Skeletal muscle tissue (tissue), 4 donors: ENCODE measurements around the gene EXOSC2. TPM values are rescaled to one million over a fixed set of nuclear protein-coding genes. Genes with fewer than 3 reads are reported as not detected.

Experiments used
- H3K27ac ChIP-seq: one replicate; pipeline ENCODE4 v1.7.0; 2013; ENCODE audit warnings: mild to moderate bottlenecking, low read depth, low read length, inconsistent platforms
- H3K27me3 ChIP-seq, 3 donors: one replicate each; pipeline ENCODE4 v1.7.0; 2013; ENCODE audit warnings: low read length in 3 of 3; ENCODE audit not compliant: control insufficient read depth in 3 of 3, insufficient read depth in 3 of 3
- H3K36me3 ChIP-seq, 3 donors: one replicate each; pipeline ENCODE4 v1.7.0; 2013; ENCODE audit warnings: low read length in 3 of 3; ENCODE audit not compliant: control insufficient read depth in 3 of 3, insufficient read depth in 3 of 3
- H3K4me1 ChIP-seq, 3 donors: one replicate each; pipeline ENCODE4 v1.7.0; 2013; ENCODE audit warnings: low read length in 3 of 3, mild to moderate bottlenecking in 3 of 3; ENCODE audit not compliant: control insufficient read depth in 3 of 3, insufficient read depth in 3 of 3
- H3K4me3 ChIP-seq, 3 donors: one replicate each; pipeline ENCODE4 v1.7.0; 2013; ENCODE audit warnings: low read length in 3 of 3
- H3K9ac ChIP-seq, 3 donors: one replicate each; pipeline ENCODE4 v1.7.0; 2013; ENCODE audit warnings: low read length in 3 of 3, mild to moderate bottlenecking in 3 of 3, moderate library complexity in 2 of 3, low read depth in 1 of 3
- H3K9me3 ChIP-seq, 3 donors: one replicate each; pipeline ENCODE4 v1.7.0; 2013; ENCODE audit warnings: low read length in 3 of 3; ENCODE audit not compliant: control insufficient read depth in 3 of 3
- total RNA-seq: library from RNA; depleted of rRNA; stranded (reverse); fragments of >200 nt; gene quantifications from one replicate; pipeline ENCODE4 v1.2.3, GENCODE V29; 2014
- donor health status: Osteomylitis.

EXOSC2 gene
- 27.1 TPM for total RNA-seq

GRCh38 chr9:130693426-130694191, at the start of gene EXOSC2:
Gene EXOSC2 (plus strand): TSS chr9:130693780. CDS start chr9:130693792, 12 bp downstream.
- no peak within 1 kb of the TSS for H3K27ac ChIP-seq
- peaks cover 16 to 28% (median 19%) of the 10 kb centered on the region in 3 donors for H3K36me3 ChIP-seq
- H3K9ac ChIP-seq: peak within 1 kb of the TSS; percentile 62 to 89 (median 75)
- H3K27me3 ChIP-seq: no peaks in the 10 kb centered on the region
- peaks cover 14 to 21% (median 17%) of the 10 kb centered on the region in 3 donors for H3K4me1 ChIP-seq
- H3K4me3 ChIP-seq: peak within 1 kb of the TSS; percentile 87 to 99 (median 93)
- H3K9me3 ChIP-seq: no peaks in the 10 kb centered on the region

GRCh38 chr9:130651221-130651620, 42.4 kb upstream of the EXOSC2 start:
- H3K27me3 ChIP-seq: peaks cover 4 to 26% (median 16%) of the 10 kb centered on the region in 3 donors
- H3K27ac ChIP-seq: no peak overlapping the region
- no peaks in the 10 kb centered on the region for H3K36me3 ChIP-seq
- no peaks in the 10 kb centered on the region for H3K9me3 ChIP-seq
- no peaks in the 10 kb centered on the region for H3K4me1 ChIP-seq
- H3K4me3 ChIP-seq: no peak overlapping the region
- no peak overlapping the region for H3K9ac ChIP-seq

- Histone ChIP-seq H3K9me3 (no peaks in the 10 kb centered on the region), H3K4me3 (no peak overlapping the region), H3K27ac (no peak overlapping the region), H3K9ac (no peak overlapping the region), H3K27me3 (peaks cover 10 to 31% (median 20%) of the 10 kb centered on the region in 3 donors), H3K36me3 (no peaks in the 10 kb centered on the region), H3K4me1 (no peaks in the 10 kb centered on the region)
Measured at GRCh38 chr9:130651752-130652151, 41.8 kb upstream of the EXOSC2 start.

DNA sequence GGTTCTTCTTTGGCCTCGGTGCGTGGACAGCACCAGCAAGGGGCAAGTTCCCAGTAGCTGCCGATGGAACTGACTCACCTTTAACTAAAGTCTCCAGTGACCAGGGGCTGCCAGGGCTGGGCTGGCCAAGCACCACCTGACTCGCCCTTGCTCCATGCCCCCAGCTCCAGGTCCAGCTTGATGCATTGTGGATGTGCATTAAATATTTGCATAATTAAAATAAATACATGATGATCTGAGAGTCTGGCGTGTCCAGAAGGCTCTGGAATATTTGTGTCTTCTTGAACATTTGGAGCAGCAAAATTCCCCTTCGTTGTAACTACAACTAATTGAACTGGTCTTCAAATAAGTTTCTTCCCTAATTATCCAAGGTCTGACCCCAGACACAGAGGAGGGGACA, 38.7 kb upstream of the EXOSC2 start:
- Histone ChIP-seq H3K4me1 (no peaks in the 10 kb centered on the region), H3K27me3 (peaks cover 35 to 53% (median 44%) of the 10 kb centered on the region in 3 donors), H3K4me3 (no peak overlapping the region), H3K9me3 (no peaks in the 10 kb centered on the region), H3K27ac (no peak overlapping the region), H3K36me3 (no peaks in the 10 kb centered on the region), H3K9ac (no peak overlapping the region)

DNA sequence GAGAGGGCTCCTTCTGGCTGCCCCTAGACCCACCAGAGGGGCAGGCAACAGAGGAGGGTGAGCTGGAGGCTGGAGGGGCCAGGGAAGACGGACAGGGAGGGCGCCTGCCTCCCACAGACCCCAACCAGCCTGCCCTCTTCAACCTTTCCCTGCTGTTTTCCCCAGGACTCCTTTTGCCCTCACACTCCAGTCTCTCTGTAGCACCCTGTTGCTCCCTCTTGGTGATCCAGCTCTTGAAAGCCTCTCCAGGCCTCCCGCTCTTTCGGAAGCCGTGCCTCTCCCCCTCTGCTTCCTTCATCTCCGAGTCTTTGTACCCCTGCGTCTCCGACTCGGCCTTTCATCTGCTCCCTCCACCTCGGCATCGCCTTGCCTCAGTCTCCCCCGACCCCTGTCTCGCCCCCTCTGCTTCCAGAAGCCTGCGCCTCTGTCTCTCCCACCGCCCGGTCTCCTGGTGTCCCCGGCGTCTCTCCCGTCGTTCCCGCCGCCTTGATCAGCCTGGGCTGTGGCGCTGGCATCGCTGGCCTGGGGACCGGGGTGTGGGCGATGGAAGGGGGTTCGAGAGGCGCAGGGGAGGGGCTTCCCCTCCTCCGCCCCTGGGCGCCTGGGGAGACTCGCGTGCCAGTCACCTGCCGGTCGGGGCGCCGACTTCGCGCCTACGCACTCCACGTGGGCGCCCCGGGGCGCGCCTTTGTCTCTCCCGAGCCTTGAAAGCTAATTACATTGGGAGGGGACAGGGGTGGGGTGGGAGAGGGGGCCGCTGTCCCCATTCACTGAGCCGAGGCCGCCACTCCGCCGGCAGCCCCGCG, 34.5 kb upstream of the EXOSC2 start:
- no peak overlapping the region for H3K4me3 ChIP-seq
- H3K27me3 ChIP-seq: peaks cover 67 to 84% (median 76%) of the 10 kb centered on the region in 3 donors
- H3K9ac ChIP-seq: no peak overlapping the region

GRCh38 chr9:130659699-130660248, 33.8 kb upstream of the EXOSC2 start:
- Histone ChIP-seq H3K4me3 (peak overlapping the region in 1 of 3 donors; percentile 29), H3K36me3 (no peaks in the 10 kb centered on the region), H3K27me3 (peaks cover 73 to 89% (median 81%) of the 10 kb centered on the region in 3 donors), H3K27ac (no peak overlapping the region), H3K9ac (no peak overlapping the region), H3K9me3 (no peaks in the 10 kb centered on the region), H3K4me1 (peaks cover 5 to 24% (median 23%) of the 10 kb centered on the region in 3 donors)

More for the DNA sequence above, 34.5 kb upstream of the EXOSC2 start:
- Histone ChIP-seq H3K27ac (no peak overlapping the region), H3K36me3 (no peaks in the 10 kb centered on the region), H3K4me1 (peaks cover 5 to 21% (median 20%) of the 10 kb centered on the region in 3 donors), H3K9me3 (no peaks in the 10 kb centered on the region)

DNA sequence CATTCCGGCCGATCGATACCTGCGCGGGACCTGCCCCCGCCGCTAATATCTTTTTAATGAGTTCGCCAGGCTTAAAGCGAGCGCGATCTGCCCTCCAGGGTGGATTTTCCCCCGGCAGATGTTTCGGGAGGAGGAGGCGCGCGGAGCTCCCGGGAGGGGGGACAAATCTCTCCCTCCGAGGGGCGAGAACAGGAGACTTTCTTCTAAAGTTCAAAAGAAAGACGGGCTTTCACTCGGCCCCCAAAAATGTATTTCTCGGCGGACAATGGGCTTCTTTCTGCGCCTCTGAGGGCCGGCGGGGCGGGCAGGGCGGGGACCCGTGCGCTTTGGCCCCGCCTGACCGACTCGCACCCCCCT, 33.3 kb upstream of the EXOSC2 start:
- Histone ChIP-seq H3K27ac (no peak overlapping the region), H3K36me3 (no peaks in the 10 kb centered on the region), H3K4me3 (peak overlapping the region in 1 of 3 donors; percentile 52), H3K9ac (no peak overlapping the region), H3K4me1 (peaks cover 6 to 24% (median 23%) of the 10 kb centered on the region in 3 donors), H3K9me3 (no peaks in the 10 kb centered on the region), H3K27me3 (peaks cover 75 to 91% (median 83%) of the 10 kb centered on the region in 3 donors)

DNA sequence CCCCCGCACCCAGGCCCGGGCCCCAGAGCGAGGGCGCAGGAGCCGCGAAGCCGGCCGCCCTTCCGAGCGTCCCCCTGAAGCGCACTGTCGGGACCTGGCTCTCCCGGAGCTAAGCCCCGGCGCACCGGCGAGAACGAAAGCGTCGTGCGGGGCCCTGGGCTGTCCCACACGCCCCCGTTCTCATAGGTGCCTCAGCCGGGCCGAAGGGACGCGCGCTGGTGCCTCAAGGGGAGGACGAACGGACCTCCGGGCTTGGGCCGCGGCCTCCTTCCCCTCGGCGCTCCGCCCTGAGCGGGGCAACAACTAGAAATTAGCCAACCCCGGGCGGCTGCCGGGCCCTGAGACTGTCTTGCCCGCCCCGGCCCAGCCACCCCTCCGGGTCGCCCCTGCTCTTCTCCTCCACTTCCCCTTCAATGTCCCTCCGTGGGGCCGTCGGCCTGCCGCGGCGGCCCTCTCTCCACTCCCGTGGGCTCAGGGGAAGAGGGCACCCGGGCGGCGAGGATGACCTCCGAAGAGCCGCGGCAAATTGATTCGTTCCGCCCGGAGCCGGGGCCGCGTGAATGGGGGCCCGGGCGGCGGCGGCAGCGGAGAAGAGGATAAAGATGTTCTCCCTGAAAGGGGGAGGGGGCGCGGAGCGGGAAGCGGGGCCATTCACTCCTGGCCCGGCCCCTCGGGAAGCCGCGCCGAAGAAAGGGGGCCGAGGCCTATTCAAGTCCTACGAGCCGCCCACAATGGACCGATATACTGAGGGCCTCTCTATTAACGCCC, 32.7 kb upstream of the EXOSC2 start:
- H3K27me3 ChIP-seq: peaks cover 80 to 91% (median 84%) of the 10 kb centered on the region in 3 donors
- no peak overlapping the region for H3K27ac ChIP-seq
- peaks cover 11 to 25% (median 23%) of the 10 kb centered on the region in 3 donors for H3K4me1 ChIP-seq
- no peak overlapping the region for H3K9ac ChIP-seq
- H3K4me3 ChIP-seq: peak overlapping the region in 2 of 3 donors; percentile 49 to 52
- H3K36me3 ChIP-seq: no peaks in the 10 kb centered on the region
- no peaks in the 10 kb centered on the region for H3K9me3 ChIP-seq

DNA sequence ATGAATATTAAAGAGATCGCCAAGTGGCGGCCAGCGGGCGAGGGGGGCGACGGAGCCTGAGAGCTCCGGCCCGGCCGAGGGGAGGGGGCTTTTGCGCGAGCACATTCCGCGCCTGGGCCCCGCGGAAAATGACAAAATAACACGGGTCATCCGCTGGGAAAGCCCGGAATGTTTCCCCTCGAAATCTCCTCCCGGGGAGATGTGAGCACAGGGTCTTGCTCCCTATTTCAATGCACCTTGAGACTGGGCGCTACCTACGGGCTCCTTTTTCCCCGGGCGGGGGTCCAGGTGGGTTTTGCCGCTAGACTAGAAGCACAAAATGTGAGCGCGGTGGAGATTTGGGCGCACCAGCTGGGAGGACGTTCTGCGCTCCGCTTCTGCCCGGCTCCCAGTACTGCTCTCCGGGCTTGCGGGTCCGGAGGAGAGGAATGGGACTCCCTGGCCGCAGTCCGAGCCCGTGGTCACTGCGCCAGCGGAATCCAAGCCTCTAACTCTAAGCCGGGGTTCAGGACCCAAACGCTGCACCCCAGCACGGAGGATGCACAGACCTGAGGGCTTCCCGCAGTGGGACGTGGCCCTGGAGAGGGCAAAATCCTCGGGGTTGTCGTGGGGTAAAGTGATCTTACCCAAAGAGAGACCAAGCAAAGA, 32.0 kb upstream of the EXOSC2 start:
- H3K27me3 ChIP-seq: peaks cover 81 to 91% (median 85%) of the 10 kb centered on the region in 3 donors
- no peak overlapping the region for H3K9ac ChIP-seq
- H3K27ac ChIP-seq: no peak overlapping the region
- no peaks in the 10 kb centered on the region for H3K9me3 ChIP-seq
- H3K36me3 ChIP-seq: no peaks in the 10 kb centered on the region
- peaks cover 14 to 25% (median 23%) of the 10 kb centered on the region in 3 donors for H3K4me1 ChIP-seq
- no peak overlapping the region for H3K4me3 ChIP-seq
